Activated naive CD4-positive, alpha-beta T cell treated with anti-CD3 and anti-CD28 coated beads, Interleukin-2, amount 10 ng/mL, durations not matched to agents 7 days and 5 days (primary cell): ENCODE results near the gene GBA3.

Experiments used
- CTCF ChIA-PET: fragments of 350-600 bp; sonication (Branson Sonifier 250); formaldehyde crosslinking; loops from one replicate; lab custom pipeline; 2021; ENCODE audit warnings: antibody characterized with exemption; lab: Charles Lee
- DNase-seq: peaks from one replicate; pipeline ENCODE4 v3.0.0-alpha.2; 2020
- H3K27ac Mint-ChIP-seq: one replicate; pipeline ENCODE4 v1.8.0; 2021; ENCODE audit warnings: mild to moderate bottlenecking, moderate library complexity, mixed read lengths
- H3K27me3 Mint-ChIP-seq: one replicate; pipeline ENCODE4 v1.8.0; 2021; ENCODE audit warnings: mild to moderate bottlenecking, mixed read lengths
- H3K36me3 Mint-ChIP-seq: one replicate; pipeline ENCODE4 v1.8.0; 2021; ENCODE audit warnings: mixed read lengths
- H3K4me1 Mint-ChIP-seq: one replicate; pipeline ENCODE4 v1.8.0; 2021; ENCODE audit warnings: mixed read lengths
- H3K4me3 Mint-ChIP-seq: one replicate; pipeline ENCODE4 v1.8.0; 2021; ENCODE audit warnings: mild to moderate bottlenecking, moderate library complexity, mixed read lengths
- H3K9me3 Mint-ChIP-seq: one replicate; pipeline ENCODE4 v1.8.0; 2021; ENCODE audit warnings: mixed read lengths

The GBA3 gene

GRCh38 chr4:22677780-22678179, 15.0 kb upstream of the GBA3 start:
- Mint-ChIP-seq H3K4me3 (no peak overlapping the region), H3K9me3 (no peaks in the 10 kb centered on the region), H3K27me3 (no peaks in the 10 kb centered on the region), H3K27ac (no peak overlapping the region), H3K36me3 (no peaks in the 10 kb centered on the region), H3K4me1 (peaks cover 19% of the 10 kb centered on the region)
- CTCF ChIA-PET: no interaction called here
- DNase-seq: no peak

GRCh38 chr4:22678940-22679854, 13.5 kb upstream of the GBA3 start:
- Mint-ChIP-seq H3K9me3 (no peaks in the 10 kb centered on the region), H3K27me3 (no peaks in the 10 kb centered on the region), H3K4me1 (peaks cover 12% of the 10 kb centered on the region), H3K36me3 (no peaks in the 10 kb centered on the region), H3K4me3 (no peak overlapping the region), H3K27ac (no peak overlapping the region)
- no peak for DNase-seq
- CTCF ChIA-PET: interaction anchor here (1.1 kb wide), 1 partner anchor 51 kb away, joined by 3 read pairs; no protein-coding TSS in a partner anchor

- H3K4me1 Mint-ChIP-seq: peaks cover 10% of the 10 kb centered on the region
- CTCF ChIA-PET: no interaction called here
- H3K27me3 Mint-ChIP-seq: no peaks in the 10 kb centered on the region
- no peaks in the 10 kb centered on the region for H3K36me3 Mint-ChIP-seq
- no peaks in the 10 kb centered on the region for H3K9me3 Mint-ChIP-seq
- DNase-seq: no peak
- H3K4me3 Mint-ChIP-seq: no peak overlapping the region
- no peak overlapping the region for H3K27ac Mint-ChIP-seq
Measured at GRCh38 chr4:22680065-22680642, 12.6 kb upstream of the GBA3 start.

- Mint-ChIP-seq H3K4me1 (no peaks in the 10 kb centered on the region), H3K4me3 (no peak overlapping the region), H3K27me3 (no peaks in the 10 kb centered on the region), H3K9me3 (no peaks in the 10 kb centered on the region), H3K27ac (no peak overlapping the region), H3K36me3 (no peaks in the 10 kb centered on the region)
- CTCF ChIA-PET: interaction anchor here (1.1 kb wide), 1 partner anchor 274 kb away, joined by 4 read pairs; no protein-coding TSS in a partner anchor
- no peak for DNase-seq
Measured at GRCh38 chr4:22683726-22684125, 9.0 kb upstream of the GBA3 start.

GRCh38 chr4:22686141-22686540, 6.6 kb upstream of the GBA3 start:
- Mint-ChIP-seq H3K4me1 (no peaks in the 10 kb centered on the region), H3K4me3 (no peak overlapping the region), H3K27me3 (no peaks in the 10 kb centered on the region), H3K36me3 (no peaks in the 10 kb centered on the region), H3K9me3 (no peaks in the 10 kb centered on the region), H3K27ac (no peak overlapping the region)
- CTCF ChIA-PET: no interaction called here
- DNase-seq: no peak

- CTCF ChIA-PET: interaction anchor here (0.6 to 1.9 kb wide), 2 partner anchors 16 to 278 kb away, joined by 3 to 8 read pairs; no protein-coding TSS in a partner anchor
- Mint-ChIP-seq H3K27ac (no peak overlapping the region), H3K27me3 (peaks cover 4% of the 10 kb centered on the region), H3K36me3 (no peaks in the 10 kb centered on the region), H3K4me1 (no peaks in the 10 kb centered on the region), H3K4me3 (no peak overlapping the region), H3K9me3 (no peaks in the 10 kb centered on the region)
- DNase-seq: no peak
Measured at GRCh38 chr4:22688236-22688635, 4.5 kb upstream of the GBA3 start.

- H3K9me3 Mint-ChIP-seq: no peaks in the 10 kb centered on the region
- DNase-seq: no peak
- H3K27ac Mint-ChIP-seq: no peak overlapping the region
- no peaks in the 10 kb centered on the region for H3K4me1 Mint-ChIP-seq
- CTCF ChIA-PET: no interaction called here
- H3K36me3 Mint-ChIP-seq: no peaks in the 10 kb centered on the region
- peaks cover 4% of the 10 kb centered on the region for H3K27me3 Mint-ChIP-seq
- H3K4me3 Mint-ChIP-seq: no peak overlapping the region
Measured at GRCh38 chr4:22689428-22689827, 3.3 kb upstream of the GBA3 start.

- no peaks in the 10 kb centered on the region for H3K4me1 Mint-ChIP-seq
- CTCF ChIA-PET: interaction anchor here (0.7 to 1.5 kb wide), 2 partner anchors 284 to 904 kb away, joined by 3 read pairs; no protein-coding TSS in a partner anchor
- H3K27me3 Mint-ChIP-seq: peaks cover 4% of the 10 kb centered on the region
- no peak overlapping the region for H3K4me3 Mint-ChIP-seq
- H3K36me3 Mint-ChIP-seq: no peaks in the 10 kb centered on the region
- no peak for DNase-seq
- no peak overlapping the region for H3K27ac Mint-ChIP-seq
- H3K9me3 Mint-ChIP-seq: no peaks in the 10 kb centered on the region
Measured at GRCh38 chr4:22695029-22695428, 2.3 kb downstream of the GBA3 start.

GRCh38 chr4:22695917-22696316, 3.2 kb downstream of the GBA3 start:
- Mint-ChIP-seq H3K36me3 (no peaks in the 10 kb centered on the region), H3K4me1 (no peaks in the 10 kb centered on the region), H3K9me3 (peaks cover 3% of the 10 kb centered on the region), H3K27ac (no peak overlapping the region), H3K27me3 (peaks cover 4% of the 10 kb centered on the region), H3K4me3 (no peak overlapping the region)
- CTCF ChIA-PET: no interaction called here
- no peak for DNase-seq

GRCh38 chr4:22703912-22704311, 11.2 kb downstream of the GBA3 start:
- no peak for DNase-seq
- Mint-ChIP-seq H3K4me1 (no peaks in the 10 kb centered on the region), H3K9me3 (peaks cover 6% of the 10 kb centered on the region), H3K4me3 (no peak overlapping the region), H3K27me3 (no peaks in the 10 kb centered on the region), H3K36me3 (no peaks in the 10 kb centered on the region), H3K27ac (no peak overlapping the region)
- CTCF ChIA-PET: no interaction called here

GRCh38 chr4:22707390-22707789, 14.7 kb downstream of the GBA3 start:
- Mint-ChIP-seq H3K27me3 (no peaks in the 10 kb centered on the region), H3K36me3 (no peaks in the 10 kb centered on the region), H3K4me3 (no peak overlapping the region), H3K27ac (no peak overlapping the region), H3K4me1 (no peaks in the 10 kb centered on the region), H3K9me3 (no peaks in the 10 kb centered on the region)
- DNase-seq: no peak
- CTCF ChIA-PET: no interaction called here

GRCh38 chr4:22708961-22709360, 16.2 kb downstream of the GBA3 start:
- H3K9me3 Mint-ChIP-seq: no peaks in the 10 kb centered on the region
- no peaks in the 10 kb centered on the region for H3K27me3 Mint-ChIP-seq
- H3K36me3 Mint-ChIP-seq: no peaks in the 10 kb centered on the region
- no peak overlapping the region for H3K27ac Mint-ChIP-seq
- H3K4me3 Mint-ChIP-seq: no peak overlapping the region
- no peaks in the 10 kb centered on the region for H3K4me1 Mint-ChIP-seq
- no peak for DNase-seq
- CTCF ChIA-PET: no interaction called here

- CTCF ChIA-PET: no interaction called here
- Mint-ChIP-seq H3K9me3 (no peaks in the 10 kb centered on the region), H3K27me3 (no peaks in the 10 kb centered on the region)
Measured at GRCh38 chr4:22712105-22712504, 19.4 kb downstream of the GBA3 start.

GRCh38 chr4:22712529-22712928, 19.8 kb downstream of the GBA3 start:
- CTCF ChIA-PET: no interaction called here
- Mint-ChIP-seq H3K36me3 (no peaks in the 10 kb centered on the region), H3K27me3 (no peaks in the 10 kb centered on the region), H3K4me3 (no peak overlapping the region), H3K4me1 (no peaks in the 10 kb centered on the region), H3K27ac (no peak overlapping the region), H3K9me3 (no peaks in the 10 kb centered on the region)
- DNase-seq: no peak

More at GRCh38 chr4:22712105-22712504, 19.4 kb downstream of the GBA3 start:
- H3K27ac Mint-ChIP-seq: no peak overlapping the region
- H3K36me3 Mint-ChIP-seq: no peaks in the 10 kb centered on the region
- no peaks in the 10 kb centered on the region for H3K4me1 Mint-ChIP-seq
- H3K4me3 Mint-ChIP-seq: no peak overlapping the region
- no peak for DNase-seq

GRCh38 chr4:22713841-22714240, 21.1 kb downstream of the GBA3 start:
- CTCF ChIA-PET: no interaction called here
- no peak overlapping the region for H3K27ac Mint-ChIP-seq
- H3K27me3 Mint-ChIP-seq: no peaks in the 10 kb centered on the region
- no peaks in the 10 kb centered on the region for H3K9me3 Mint-ChIP-seq
- DNase-seq: no peak
- H3K4me3 Mint-ChIP-seq: no peak overlapping the region
- H3K4me1 Mint-ChIP-seq: no peaks in the 10 kb centered on the region
- no peaks in the 10 kb centered on the region for H3K36me3 Mint-ChIP-seq
